Fibroblast of skin of back (primary cell): ENCODE results near the gene RTP3. TPM values are rescaled to one million over a fixed set of nuclear protein-coding genes. Genes with fewer than 3 reads are reported as not detected.

Source experiments
- DNase-seq: peaks from one replicate; pipeline ENCODE4 v3.0.0-alpha.2; 2013
- polyA plus RNA-seq, 2 experiments: library from polyadenylated mRNA; unstranded; fragments of 120-200 nt; gene quantifications; one replicate each; pipeline ENCODE4 v1.2.1, GENCODE V29; 2013; ENCODE audit not compliant: insufficient read length in 2 of 2

RTP3 gene
- polyA plus RNA-seq (2013, experiment 1 of 2; ENCODE audit: insufficient read length) = not detected
- polyA plus RNA-seq (2013, experiment 2 of 2; ENCODE audit: insufficient read length) = not detected

DNA sequence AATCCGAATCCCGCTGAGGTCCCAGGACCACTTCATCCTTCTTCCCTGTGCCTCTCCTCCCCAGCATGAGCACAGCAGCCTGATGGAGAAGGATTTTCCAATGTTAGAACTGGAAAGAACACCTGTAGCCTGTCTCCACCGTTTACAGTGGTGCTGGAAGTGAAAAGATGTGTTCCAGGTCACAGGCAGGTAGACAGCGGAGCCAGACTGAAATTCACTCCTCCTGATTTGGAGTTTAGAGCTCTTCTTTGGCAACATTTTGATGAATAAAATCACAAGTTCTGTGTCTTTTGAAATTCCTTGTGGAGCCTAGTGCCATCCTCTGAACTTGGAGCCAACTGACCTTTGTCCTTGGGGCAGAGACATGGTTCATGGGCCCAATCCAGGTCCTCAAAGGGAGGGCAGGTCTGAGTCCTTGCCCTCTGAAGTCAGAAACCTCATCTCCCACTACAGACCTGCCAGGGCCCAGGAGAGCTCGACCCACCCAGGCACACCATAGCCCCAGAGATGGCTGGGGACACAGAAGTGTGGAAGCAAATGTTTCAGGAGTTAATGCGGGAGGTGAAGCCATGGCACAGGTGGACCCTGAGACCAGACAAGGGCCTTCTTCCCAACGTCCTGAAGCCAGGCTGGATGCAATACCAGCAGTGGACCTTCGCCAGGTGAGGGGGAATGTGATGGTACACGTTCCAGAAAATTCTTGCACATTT is at the start of gene RTP3:
Gene RTP3 (plus strand): TSS at position 421 of the 710 bp plus-strand sequence. CDS start 87 bp downstream, at position 508.
- no peak for DNase-seq

DNA sequence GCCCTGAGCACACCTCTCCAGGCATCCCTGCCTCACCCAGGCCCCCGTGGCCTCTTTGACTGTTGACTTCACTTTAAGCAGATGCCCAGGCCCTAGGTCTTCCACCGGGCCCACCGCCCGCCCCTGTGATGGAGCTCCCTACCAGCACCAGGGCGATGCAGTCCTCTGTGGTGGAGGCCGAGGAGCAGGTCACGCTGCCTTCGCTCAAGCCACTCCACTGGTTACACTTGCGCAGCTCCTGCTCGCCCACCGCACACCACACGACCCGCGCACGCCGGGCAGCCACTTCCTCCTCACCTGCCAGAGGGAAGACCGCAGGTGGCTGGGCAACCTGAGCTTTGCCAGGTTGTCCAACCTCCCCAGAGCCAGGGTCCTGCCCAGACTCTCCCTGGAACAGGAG is 49.1 kb upstream of the RTP3 start:
- no peak for DNase-seq

DNA sequence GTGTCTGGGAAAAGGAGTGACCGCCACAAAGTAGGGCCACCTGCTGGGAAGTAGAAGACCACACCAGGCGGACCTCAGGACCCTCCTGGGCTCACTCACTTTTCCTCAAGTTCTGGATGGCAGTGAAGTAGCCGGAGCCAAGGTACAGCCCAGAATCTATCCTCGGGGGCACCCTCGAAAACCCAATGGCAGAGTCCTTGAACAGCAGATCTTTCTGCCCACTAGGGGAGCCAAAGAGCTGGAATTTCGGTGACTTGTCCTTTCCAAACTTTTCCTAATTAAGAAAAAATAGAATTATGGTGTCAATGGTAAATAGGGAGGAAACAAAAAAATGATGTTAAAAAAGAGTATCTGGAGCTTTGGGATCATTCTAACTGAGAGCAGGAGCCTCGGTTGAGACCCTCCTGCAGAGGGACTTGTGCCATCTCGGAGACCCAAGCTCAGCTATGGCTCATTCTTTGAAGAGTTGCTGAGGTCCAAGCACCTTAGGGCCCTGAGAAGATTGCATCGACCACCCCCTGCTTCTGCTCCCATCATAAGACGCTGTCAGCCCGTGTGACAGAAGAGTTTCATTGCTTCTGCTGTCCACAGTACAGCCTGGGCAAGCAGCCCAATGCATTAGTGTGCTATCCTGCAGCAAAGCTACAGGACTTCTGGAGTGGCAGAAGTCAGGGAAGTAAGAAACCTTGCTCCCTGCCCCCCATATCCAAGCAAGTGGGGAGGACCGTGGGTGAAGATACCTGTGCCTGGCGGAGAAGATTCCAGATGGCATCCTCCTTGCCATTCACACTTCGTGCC is 47.8 kb upstream of the RTP3 start:
- peak; percentile 12 for DNase-seq

DNA sequence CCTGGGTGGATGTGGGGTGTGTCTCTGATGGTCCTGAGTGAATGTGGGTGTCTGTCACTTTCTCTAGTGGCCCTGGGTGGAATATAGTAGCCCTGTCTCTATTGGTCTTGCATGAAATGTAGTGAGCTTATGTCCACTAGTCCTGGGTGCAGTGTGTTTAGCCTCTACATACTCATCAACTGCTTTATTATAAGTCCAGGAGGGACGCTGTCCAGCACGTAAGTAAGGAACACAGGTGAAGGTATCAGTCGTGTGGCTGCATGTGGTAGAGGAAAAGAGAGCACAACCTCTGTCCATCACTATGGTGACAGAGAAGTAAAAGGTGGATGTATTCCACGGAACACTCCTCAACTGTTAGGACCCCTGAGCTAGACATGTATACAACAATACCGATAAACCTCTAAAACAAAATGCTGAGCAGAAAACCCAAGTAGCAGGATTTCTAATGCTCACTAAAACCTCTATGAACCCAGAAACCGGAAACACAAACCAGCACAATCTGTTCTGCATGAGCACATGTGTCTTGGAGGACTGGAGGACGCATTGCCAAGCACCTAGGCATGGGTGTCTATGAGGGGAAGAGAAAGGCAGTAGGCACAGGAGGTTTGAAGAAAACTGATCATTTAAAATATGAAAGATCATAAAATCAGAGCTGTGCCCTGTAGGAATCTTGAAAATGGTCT is 44.1 kb upstream of the RTP3 start:
- DNase-seq = no peak

DNA sequence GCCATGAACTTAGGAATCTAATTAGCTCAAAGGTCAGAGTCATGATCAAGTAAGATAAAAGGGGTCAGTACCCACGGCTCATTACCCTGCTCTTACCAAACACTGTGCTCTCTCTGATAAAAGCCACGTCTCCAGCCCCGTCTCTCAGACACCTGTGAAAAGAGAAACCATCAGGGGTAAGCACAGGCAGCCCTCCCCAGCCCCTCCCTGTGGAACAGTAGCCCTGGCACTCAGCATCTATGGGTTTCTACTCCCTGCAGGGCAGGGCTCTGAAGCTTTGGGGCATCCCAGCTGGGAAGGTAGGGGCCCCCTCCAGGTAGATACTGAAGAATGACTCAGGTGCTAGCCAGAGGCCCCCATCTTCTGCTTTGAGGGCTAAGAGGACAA is 43.6 kb upstream of the RTP3 start:
- DNase-seq = no peak

DNA sequence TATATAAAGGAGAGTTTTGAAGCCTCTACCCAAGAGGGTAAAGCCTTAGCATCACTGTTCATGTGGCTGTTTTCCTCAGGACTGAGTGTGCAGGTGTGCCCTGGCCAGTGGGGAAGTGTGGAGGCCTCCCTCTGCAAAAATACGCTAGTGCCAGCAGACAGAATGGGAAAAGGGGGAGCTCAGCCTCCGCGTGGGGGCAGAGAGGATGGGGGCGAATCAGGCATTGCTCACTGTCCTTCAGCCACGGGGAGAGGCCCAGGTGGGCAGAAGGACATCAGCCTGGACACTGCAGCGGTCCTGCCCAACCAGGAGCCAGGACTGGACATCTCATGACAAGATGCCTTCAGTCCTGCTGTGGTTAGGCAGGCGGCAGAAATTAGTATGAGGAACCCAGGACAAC is 43.2 kb upstream of the RTP3 start:
- DNase-seq = no peak

DNA sequence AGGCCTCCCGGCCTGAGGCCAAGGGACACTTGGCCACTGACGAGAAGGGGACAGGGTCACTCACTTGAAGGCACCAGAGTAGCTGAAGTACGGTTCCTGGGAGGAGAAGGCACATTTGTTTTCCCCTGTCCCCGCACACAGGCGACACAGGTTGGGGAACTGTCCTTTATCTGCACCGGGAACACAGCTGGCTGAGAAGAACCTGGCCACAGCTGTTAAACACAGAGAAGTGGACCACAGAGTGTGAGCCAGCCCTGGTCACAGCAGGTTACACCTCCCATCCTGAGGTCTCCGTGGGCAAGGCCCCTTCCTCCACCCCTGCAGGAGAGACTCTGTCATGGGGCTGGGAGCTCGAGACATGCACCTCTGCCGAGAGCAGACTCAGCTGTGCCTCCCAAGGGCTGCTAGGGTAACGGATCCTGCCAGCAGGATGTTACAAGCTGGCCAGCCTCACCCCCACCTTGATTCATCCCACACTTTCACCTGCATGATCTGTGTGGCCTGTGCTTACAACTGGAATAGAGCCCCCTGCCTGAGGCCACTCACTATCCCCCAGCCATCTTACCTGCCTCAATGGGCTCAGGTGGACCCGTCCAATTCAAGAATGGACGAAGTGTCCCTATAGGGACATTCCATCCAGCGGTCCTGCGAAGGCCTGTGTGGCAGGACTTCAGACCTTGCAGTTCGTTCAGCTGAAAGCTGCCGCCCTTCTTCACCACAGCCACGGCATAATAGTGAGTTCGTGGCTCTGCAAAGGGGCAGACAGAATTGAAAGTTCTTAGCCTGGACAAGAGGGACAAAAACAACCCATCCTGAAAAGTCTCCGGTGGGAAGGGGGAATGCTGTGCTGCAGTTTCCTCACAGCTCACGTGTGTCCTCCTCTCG is 42.3 kb upstream of the RTP3 start:
- DNase-seq = no peak

DNA sequence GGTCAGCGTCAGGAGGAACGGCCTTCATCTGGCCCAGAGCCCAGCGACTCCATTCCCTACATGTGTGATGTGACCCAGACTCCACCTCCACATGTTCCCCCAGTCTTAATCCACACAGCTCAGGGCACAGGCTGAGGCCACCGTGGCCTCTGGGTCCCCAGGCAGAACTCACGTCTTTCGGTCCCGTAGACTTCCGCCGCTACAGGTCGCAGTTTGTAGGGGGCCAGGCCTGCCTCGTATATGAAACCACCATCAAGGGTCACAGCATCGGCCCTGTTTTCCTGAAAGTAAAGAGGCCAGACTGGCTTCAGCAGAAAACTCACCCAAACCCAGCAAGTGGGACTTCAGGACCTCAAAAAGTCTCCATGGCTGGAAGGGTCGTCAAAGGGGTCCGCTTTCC is 41.7 kb upstream of the RTP3 start:
- no peak for DNase-seq

DNA sequence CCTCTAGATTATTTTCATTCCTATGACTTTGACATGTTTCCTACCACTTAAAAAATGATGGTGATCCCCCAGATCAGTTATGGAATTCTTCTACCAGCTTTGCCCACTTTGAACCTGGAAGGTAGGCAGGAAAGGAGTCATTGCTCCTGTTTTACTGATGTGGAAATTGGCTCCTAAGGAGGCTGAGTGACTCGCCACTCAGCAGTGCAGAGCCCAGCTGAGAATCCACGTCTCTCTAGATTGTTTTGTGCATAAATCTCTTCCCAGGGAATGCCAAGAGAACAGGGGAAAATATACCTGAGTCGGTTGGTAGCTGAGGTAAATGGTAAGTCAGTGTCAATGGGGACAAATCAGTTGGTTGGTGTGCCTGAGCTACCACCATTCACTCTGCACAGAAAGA is 37.7 kb upstream of the RTP3 start:
- DNase-seq = no peak

DNA sequence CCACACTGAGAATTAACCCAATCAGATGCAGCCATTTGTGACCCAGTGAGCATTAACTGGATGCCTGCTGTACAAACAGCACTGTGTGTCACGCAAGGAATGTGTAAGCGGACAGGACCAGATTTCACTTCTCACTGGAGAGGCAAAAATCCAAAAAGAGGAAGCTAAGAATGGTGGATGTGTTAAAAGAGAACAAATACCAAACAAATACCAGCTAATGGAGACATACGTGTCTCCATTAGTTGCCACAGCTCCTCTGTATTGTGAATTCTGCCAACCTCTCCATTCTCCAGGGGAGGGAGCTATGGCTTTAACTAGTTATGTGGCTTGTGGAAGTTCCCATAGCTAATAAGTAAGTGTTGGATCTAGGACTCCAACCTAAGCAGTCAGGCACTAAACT is 35.7 kb upstream of the RTP3 start:
- DNase-seq = peak; percentile 12

DNA sequence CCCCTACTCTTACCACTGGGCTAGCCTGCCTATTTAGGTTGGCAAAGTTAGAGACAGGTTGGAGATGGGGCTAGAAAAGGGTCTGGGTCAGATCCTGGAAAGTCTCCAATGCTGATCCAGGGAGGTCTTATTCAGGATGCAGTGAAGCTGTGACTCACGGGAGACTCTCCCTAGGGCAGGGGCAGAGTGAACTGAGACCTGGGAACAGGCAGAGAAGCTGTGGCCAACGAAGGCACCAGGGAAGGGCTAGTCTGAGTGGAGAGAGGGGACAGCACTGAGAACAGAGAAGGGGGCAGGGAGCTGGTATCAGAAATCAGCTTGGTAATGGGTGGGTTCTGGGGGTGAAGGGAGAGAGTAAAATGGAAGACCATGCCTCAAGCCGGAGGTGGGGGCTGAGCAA is 35.3 kb upstream of the RTP3 start:
- DNase-seq = no peak

DNA sequence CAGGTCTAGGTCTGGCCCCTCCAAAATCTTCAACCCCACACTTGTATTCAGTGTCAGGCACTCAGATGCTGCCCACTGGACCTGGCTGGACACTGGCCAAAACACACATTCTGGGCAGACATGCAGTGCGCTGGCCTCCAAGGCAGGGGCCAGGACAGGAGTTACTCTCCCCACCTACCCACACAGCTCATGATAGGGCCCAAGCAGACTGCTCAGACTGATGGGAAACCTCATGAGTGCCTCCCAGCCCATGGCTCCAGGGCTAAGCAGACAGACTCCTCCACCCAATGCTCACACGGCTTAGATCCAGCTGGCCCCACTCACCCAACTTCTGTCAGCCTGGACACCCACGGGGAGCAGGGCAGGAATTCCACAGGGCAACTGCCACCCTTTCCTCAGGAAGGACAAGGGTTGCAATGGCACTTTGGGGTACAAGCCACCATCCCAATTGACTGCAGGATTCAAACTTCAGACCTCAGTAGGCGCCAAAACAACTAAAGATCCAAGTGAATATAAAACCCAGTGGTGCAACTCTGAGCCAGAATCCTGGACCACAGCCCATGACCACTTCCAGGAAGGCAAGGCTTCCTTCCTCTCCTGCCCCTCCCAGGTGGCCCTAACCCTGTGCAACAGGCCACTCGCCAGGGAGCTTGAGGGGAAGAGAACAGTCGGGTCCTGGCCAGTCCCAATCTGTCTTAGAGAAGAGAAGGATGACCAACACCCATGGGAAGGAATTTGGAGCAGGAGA is 34.5 kb upstream of the RTP3 start:
- no peak for DNase-seq

DNA sequence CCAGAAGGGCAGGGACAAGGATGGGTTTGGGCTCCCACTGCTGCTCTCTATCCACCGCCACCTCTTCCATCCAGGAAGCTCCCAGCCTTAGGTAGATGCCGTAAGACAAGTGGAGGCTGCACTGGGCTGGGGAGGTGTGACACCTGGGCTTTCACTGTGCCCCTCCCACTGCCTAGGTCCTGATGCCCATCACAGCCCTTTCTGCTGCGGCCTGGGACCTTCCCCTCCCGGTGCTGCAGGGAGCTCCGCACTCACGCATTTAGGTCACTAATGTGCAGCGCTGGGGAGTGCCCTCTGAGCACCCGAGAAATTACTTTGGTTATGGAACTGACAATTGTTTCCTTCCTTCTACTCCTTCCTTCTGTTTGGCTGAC is 33.9 kb upstream of the RTP3 start:
- DNase-seq = no peak

DNA sequence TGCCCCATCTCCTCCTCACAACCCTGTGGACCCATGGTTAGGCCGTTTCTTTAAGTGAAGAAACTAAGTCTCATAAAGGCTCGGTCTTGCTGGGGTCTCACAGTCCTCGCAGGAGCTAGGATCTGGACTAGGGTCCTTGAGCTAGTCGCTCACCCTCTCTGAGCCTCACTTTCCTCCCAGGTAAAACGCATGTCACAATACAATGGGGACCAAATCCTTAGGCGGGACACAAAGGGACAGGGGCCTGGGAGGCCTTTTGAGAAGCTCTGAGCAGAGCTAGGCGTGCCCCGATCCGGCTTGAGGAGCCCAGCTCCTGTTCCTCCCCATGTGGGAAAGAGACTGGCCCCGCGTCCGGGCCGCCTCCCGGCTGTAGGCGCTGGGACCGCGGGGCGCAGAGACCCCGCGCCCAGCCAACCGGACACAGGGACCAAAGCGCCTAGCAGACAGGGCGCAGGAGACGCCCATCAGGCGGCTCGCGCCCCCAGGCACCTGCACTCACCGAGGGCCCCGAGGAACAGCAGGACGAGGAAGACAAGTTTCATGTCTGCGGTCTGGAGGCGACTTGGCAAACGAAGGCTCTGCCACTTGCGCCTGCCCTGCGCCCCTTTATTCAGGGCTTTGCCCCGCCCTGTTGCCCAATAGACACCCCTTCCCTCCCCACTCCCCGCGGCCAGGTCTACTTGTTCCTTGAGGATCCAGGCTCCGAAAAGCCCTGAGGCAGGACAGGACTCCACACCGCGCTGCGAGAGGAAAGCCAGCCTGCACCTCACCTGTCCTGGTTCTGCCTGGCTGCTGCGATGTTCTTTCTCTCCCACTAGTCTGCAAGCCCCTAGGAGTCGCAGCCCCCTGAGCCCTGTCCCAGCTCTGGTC is 33.2 kb upstream of the RTP3 start, which contains the start of gene LTF:
Gene LTF (minus strand): TSS at position 580 of the 870 bp plus-strand sequence. CDS start 38 bp downstream, at position 542.
- no peak for DNase-seq

DNA sequence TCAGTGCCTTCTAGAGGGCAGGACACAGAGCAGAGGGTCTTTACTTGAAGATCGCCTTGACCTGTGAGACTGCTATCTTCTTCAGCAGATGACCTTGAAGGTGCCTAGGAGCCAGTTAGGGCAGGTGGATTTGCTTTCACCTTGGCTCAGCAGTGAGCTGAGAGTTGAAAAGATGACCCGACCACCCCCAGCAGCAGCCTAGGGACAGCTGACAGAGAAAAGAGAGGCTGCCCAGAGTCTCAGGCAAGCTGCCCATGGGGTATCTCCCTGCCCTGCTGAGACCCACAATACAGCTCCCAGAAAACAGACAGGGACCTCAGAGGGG is 32.6 kb upstream of the RTP3 start:
- DNase-seq = no peak

DNA sequence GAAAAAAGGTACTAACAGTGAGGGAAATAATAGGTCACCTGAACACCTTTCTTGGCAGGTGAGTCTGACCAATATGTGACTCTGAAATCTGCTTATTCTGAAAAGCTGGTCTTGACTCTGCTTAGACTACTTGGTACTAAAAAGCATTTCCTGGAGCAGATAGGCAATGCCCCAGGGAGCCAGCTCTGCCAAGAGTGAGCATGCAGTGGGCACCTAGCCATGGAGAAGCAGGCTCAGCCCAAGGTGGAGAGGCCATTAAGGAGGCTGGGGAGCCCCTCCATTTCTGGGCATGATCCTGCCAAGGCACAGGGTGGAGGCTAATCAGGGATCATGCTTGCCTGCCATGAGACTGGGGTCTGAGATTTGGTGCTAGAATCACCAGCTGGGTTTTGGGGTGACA is 31.5 kb upstream of the RTP3 start:
- DNase-seq = no peak

DNA sequence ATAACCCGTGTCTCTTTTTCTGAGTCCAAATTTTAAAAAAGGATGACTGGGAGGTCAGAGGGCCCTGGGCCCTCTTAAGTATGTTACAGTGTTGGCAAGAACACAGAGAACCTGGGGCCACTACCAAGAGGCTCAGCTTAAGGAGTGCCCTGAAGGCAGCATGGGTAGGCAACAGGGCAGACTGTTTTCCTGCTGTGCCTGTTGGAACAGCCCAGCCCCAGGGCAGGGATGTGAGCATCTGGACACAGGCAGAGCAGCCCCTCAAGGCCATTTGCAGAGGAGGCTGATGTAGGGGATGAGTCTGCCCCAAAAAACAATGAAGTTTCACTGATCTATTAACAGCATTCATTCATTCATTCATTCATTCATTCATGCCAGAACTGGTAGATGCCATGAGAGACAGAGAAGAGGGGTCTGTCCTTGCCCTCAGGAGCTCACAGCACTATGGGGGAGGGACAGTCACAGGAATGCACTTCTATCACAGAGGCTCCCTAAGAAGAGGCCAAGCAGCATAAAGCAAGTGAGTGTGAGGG is 30.8 kb upstream of the RTP3 start:
- DNase-seq = no peak

DNA sequence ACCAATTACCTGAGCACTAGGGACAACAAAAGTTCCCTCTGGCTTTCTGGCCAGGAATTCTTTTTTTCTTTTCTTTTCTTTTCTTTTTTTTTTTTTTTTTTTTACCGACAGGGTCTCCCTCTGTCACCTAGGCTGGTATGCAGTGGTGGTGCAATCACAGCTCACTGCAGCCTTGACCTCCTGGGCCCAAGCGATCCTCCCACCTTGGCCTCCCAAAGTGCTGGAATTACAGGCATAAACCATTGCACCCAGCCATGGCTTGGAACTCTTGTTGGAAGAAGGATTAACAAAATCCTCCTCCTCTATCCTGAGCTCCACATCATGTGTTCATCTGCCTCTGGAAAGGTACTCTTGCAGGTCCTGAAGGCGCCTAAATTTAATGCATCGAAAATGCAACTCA is 30.2 kb upstream of the RTP3 start:
- DNase-seq = no peak

DNA sequence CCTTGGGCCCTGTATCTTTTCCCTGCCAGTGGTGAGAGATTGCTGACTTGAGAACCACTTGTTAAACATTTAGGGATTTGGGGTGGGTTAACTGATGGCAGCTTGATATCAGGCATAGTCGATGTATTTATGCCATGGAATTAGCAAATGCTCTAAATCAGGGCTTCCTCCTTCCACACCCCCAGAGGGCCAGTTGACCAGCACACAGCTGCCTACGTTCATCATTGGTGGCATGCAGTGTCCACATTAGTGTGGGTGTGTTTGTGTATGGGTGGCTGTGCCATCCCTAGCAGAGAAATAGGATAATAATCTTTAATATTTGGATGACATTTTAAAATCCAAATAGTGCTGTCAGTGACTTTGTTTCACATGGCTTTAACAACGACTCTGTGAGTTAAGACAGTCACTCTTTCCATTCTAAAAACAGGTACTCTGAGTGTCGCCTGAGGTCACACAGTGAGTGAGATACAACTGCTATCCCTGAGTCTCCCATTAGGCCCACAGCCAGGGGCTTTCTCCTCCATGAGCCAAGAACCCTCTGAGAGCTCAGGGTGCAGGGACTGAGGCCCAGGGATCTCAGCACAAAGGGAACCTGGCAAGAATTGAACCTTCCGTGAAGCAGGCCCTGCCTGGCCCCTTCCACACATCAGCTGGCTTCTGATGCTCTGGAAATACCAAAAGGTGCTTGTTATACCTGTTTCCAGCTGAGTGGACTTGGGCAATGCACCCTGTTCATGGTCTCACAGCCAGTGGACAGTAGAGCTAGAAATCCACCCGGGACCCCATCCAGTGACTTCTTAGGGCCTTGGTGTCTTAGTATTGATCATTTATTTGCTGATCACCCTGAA is 28.8 kb upstream of the RTP3 start:
- DNase-seq = no peak
